Subcutaneous abdominal adipose tissue (tissue), 5 donors: Measurements from ENCODE around the gene SLC25A42.

Source experiments
- H3K27ac ChIP-seq: one replicate; pipeline ENCODE4 v1.7.0; 2013; ENCODE audit warnings: low read depth, mild to moderate bottlenecking, inconsistent platforms, low read length, moderate library complexity
- H3K27me3 ChIP-seq, 5 donors: one replicate each; pipeline ENCODE4 v1.7.0; 2013; ENCODE audit warnings: low read length in 5 of 5, inconsistent platforms in 1 of 5; ENCODE audit not compliant: control insufficient read depth in 5 of 5, insufficient read depth in 4 of 5
- H3K36me3 ChIP-seq, 5 donors: one replicate each; pipeline ENCODE4 v1.7.0; 2013; ENCODE audit warnings: low read length in 5 of 5; ENCODE audit not compliant: control insufficient read depth in 5 of 5, insufficient read depth in 5 of 5
- H3K4me1 ChIP-seq, 5 donors: one replicate each; pipeline ENCODE4 v1.7.0; 2013; ENCODE audit warnings: low read length in 5 of 5, mild to moderate bottlenecking in 3 of 5, moderate library complexity in 1 of 5; ENCODE audit not compliant: control insufficient read depth in 5 of 5, insufficient read depth in 5 of 5
- H3K4me3 ChIP-seq, 5 donors: one replicate each; pipeline ENCODE4 v1.7.0; 2013; ENCODE audit warnings: low read length in 5 of 5, low read depth in 1 of 5
- H3K9ac ChIP-seq, 5 donors: one replicate each; pipeline ENCODE4 v1.7.0; 2013; ENCODE audit warnings: low read length in 5 of 5, mild to moderate bottlenecking in 4 of 5, moderate library complexity in 3 of 5
- H3K9me3 ChIP-seq, 5 donors: one replicate each; pipeline ENCODE4 v1.7.0; 2013; ENCODE audit warnings: low read length in 5 of 5; ENCODE audit not compliant: control insufficient read depth in 5 of 5
- donor health status: healthy.
- donor health status: healthy.
- donor health status: healthy.
- donor health status: healthy.
- donor health status: healthy.

The SLC25A42 gene

GRCh38 chr19:19111136-19111835 is 47.5 kb downstream of the SLC25A42 start:
- H3K9ac ChIP-seq, result no peak overlapping the region
- no peaks in the 10 kb centered on the region for H3K27me3 ChIP-seq
- H3K9me3 ChIP-seq, result no peaks in the 10 kb centered on the region
- no peak overlapping the region for H3K27ac ChIP-seq
- peaks cover 0 to 9% (median 6%) of the 10 kb centered on the region in 5 donors for H3K36me3 ChIP-seq
- peaks cover 0 to 22% (median 19%) of the 10 kb centered on the region in 5 donors for H3K4me1 ChIP-seq
- H3K4me3 ChIP-seq, result no peak overlapping the region

DNA sequence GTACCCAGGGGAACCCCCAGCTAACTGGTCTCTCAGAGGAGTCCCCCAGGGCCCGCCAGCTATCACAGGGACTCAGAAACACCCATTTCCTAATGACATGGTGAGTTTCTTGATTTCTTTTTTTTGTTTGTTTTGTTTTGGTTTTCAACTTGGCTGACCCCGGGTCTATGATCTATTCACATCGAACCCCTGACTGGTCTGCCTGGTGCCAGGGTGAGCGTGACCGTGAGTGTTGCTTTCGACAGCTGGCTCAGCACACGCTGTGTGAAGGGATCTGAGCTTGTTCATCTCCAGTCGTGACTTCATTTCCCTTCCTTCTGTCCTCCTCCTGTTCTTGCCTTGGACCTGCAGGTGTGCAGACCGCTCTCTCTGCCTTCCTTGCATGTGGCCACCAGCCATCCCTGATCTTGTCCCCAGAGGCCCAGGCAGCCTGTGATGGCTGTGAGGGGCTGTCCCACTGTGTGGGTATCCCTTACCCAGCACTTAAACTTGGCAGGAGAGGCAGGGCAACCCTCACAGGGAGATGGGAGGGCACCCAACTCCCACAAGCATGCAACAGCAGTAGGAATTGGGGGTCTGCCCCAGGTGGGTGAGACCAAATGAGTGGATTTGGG is 48.3 kb downstream of the SLC25A42 start:
- H3K9ac ChIP-seq, result no peak overlapping the region
- H3K27ac ChIP-seq, result no peak overlapping the region

DNA sequence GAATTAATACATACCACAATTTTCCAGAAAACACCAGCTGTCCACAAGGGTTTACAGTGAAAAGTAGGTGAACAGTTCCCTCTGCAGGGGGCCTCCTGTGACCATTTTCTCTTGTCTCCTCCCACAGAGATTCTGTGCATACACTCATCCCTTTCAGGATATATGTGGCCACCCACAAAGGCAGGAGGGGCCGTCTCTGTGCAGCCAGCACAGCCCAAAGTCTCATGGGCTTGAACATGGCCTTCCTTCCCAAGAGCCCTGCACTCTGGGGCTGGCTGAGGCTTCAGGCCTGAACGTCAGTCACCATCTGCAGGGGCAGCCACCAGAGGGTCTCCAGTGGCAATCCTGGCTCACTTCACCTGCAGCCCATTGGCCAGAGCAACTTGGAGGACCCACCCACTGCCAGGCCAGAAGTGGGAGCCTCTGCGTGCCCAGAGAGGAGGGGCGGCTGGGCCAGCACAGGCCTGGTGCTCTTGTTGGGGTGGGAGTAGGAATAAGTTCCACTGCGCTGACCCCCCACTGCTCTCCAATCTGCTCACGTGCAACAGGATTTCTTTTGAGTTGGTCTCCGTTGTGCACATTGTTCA is 49.3 kb downstream of the SLC25A42 start:
- no peak overlapping the region for H3K27ac ChIP-seq
- H3K9ac ChIP-seq, result peak overlapping the region in 1 of 5 donors; percentile 11
- H3K36me3 ChIP-seq, result peaks cover 0 to 4% (median 1%) of the 10 kb centered on the region in 5 donors
- no peak overlapping the region for H3K4me3 ChIP-seq
- H3K9me3 ChIP-seq, result no peaks in the 10 kb centered on the region
- H3K27me3 ChIP-seq, result no peaks in the 10 kb centered on the region
- peaks cover 0 to 20% (median 19%) of the 10 kb centered on the region in 5 donors for H3K4me1 ChIP-seq

More for the DNA sequence above, 48.3 kb downstream of the SLC25A42 start:
- peaks cover 0 to 9% (median 6%) of the 10 kb centered on the region in 5 donors for H3K36me3 ChIP-seq
- H3K27me3 ChIP-seq, result no peaks in the 10 kb centered on the region
- H3K4me3 ChIP-seq, result no peak overlapping the region
- peaks cover 0 to 20% (median 19%) of the 10 kb centered on the region in 5 donors for H3K4me1 ChIP-seq
- no peaks in the 10 kb centered on the region for H3K9me3 ChIP-seq

DNA sequence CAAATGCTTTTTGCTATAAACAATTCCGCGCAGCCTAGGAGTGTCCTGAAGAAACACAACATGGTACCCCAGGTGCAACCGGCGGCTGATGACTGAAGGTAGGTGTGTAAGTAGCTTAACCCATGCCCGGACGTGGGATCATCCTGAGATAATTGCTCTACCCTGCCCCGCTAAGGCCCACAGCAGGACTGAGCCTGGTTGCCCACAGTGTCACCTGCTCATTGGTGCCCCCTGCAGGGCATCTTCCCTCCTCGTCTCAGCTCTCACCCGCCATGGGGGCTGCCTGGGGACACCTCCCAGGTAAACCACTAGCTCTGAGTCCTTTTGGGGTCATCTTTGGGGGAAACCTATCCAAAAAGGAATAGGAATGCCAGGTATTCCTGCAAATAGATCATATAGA is 52.2 kb downstream of the SLC25A42 start:
- Histone ChIP-seq H3K27me3 (no peaks in the 10 kb centered on the region), H3K9ac (no peak overlapping the region), H3K4me1 (peaks cover 0 to 10% (median 8%) of the 10 kb centered on the region in 5 donors), H3K36me3 (peaks cover 0 to 16% (median 13%) of the 10 kb centered on the region in 5 donors), H3K9me3 (no peaks in the 10 kb centered on the region), H3K4me3 (no peak overlapping the region), H3K27ac (no peak overlapping the region)

DNA sequence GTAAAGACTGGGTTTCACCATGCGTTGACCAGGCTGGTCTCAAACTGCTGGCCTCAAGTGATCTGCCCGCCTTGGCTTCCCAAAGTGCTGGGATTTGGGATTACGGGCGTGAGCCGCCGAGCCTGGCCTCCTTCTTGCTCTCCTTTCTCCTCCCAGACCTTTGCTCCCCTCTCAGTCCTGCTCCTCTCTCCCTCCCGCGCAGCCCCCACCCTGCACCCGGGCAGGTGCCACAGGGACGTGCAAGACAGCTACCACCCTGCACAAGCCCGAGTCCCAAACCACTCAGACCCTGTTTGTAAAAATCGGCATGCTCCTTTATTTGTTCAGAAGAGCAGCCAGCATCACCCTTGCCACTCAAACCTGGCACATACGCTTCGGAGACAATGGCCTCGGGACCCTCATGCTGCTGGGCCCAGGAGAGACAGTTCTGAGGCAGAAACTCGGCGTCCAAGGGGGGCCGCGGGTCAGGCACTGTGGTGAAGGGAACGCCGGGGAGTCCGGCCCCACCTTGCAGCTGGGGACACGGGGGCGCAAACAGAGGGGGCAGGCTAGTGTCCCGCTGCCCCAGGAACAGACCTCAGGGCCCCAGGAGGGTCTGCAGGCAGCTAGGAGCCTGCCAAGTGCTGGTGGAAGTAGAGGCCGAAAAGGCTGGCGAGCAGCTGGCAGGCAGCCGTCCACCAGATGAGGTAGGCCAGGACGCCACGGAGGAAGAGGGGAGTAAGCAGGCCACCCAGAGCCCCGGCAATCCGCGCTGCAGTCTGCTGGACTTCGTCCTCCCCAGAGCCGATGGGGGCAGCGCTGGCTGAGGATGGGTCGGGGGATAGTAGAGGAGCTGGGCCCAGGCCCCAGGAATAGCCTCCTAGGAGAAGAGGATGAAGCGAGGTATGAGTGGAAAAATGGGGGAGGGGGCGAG is 55.8 kb downstream of the SLC25A42 start:
- no peak overlapping the region for H3K27ac ChIP-seq
- H3K9me3 ChIP-seq, result peaks cover 0 to 11% (median 5%) of the 10 kb centered on the region in 5 donors
- no peak overlapping the region for H3K9ac ChIP-seq
- no peaks in the 10 kb centered on the region for H3K4me1 ChIP-seq
- no peak overlapping the region for H3K4me3 ChIP-seq
- peaks cover 10 to 37% (median 15%) of the 10 kb centered on the region in 5 donors for H3K36me3 ChIP-seq
- H3K27me3 ChIP-seq, result no peaks in the 10 kb centered on the region

GRCh38 chr19:19120308-19121231 is 56.8 kb downstream of the SLC25A42 start:
- peaks cover 10 to 37% (median 15%) of the 10 kb centered on the region in 5 donors for H3K36me3 ChIP-seq
- no peak overlapping the region for H3K27ac ChIP-seq
- no peaks in the 10 kb centered on the region for H3K27me3 ChIP-seq
- H3K9me3 ChIP-seq, result peaks cover 0 to 11% (median 5%) of the 10 kb centered on the region in 5 donors
- no peaks in the 10 kb centered on the region for H3K4me1 ChIP-seq
- H3K9ac ChIP-seq, result no peak overlapping the region
- H3K4me3 ChIP-seq, result no peak overlapping the region

DNA sequence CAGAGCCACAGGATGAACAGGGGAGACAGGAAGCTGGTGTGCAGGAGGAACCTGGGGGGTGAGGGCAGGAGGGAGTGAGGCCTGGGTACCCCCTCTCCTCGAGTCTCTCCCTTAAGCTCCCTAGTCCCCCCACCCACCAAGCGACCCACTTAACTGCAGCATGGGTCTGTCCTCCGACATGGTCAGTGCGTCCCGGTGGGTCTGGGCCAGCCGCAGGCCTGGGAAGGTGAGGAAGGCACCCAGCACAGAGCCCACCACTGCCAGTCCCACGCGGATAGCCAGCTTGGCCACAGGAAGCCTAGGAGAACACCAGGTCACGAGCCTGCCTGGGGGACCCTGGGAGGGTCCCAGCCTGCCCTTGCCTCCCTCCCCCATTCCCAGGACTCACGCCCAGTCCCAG is 57.6 kb downstream of the SLC25A42 start:
- Histone ChIP-seq H3K9ac (no peak overlapping the region), H3K36me3 (peaks cover 10 to 37% (median 15%) of the 10 kb centered on the region in 5 donors), H3K9me3 (peaks cover 0 to 11% (median 5%) of the 10 kb centered on the region in 5 donors), H3K27ac (no peak overlapping the region), H3K4me1 (no peaks in the 10 kb centered on the region), H3K27me3 (no peaks in the 10 kb centered on the region), H3K4me3 (no peak overlapping the region)

DNA sequence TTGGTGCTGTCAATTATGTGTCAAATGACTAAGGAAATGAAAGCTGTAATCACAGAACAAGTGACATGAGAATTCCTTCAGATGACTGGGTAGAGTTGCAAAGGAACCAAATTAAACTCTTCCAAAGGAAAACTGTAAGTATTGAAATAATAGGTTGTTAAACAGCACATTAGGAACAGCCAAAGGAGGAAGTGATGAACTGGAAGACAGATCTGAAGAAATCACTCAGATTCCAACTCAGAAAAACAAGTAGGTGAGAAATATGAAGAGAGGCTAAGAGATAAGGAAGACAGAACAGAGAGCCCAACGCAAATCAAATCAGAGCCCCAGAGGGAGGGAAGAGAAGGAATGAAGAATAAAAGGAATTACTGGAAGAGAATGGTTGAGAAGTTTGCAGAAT is 59.1 kb downstream of the SLC25A42 start:
- H3K27ac ChIP-seq, result no peak overlapping the region
- H3K4me1 ChIP-seq, result no peaks in the 10 kb centered on the region
- H3K9me3 ChIP-seq, result peaks cover 0 to 11% (median 5%) of the 10 kb centered on the region in 5 donors
- H3K36me3 ChIP-seq, result peaks cover 10 to 39% (median 15%) of the 10 kb centered on the region in 5 donors
- H3K27me3 ChIP-seq, result no peaks in the 10 kb centered on the region
- H3K9ac ChIP-seq, result no peak overlapping the region
- H3K4me3 ChIP-seq, result no peak overlapping the region

DNA sequence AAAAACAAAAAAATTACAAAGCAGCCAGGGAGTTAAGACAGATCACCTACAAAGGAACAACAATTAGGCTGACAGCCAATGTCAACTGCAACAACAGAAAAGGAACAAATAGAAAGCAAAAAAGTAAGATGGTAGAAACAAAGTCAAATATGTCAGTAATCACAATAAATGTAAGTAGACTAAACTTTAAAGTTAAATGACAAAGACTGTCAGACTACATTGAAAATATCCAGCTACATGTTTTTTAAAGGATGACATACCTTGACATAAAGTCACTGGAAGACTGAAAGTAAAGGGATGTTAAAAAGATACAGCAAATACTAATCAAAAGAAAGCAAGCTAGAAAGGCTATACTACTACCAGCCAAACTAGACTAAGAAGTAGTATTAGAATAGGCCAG is 59.6 kb downstream of the SLC25A42 start:
- Histone ChIP-seq H3K9me3 (peaks cover 0 to 11% (median 5%) of the 10 kb centered on the region in 5 donors), H3K27me3 (no peaks in the 10 kb centered on the region), H3K27ac (no peak overlapping the region), H3K4me3 (no peak overlapping the region), H3K4me1 (no peaks in the 10 kb centered on the region), H3K36me3 (peaks cover 10 to 39% (median 15%) of the 10 kb centered on the region in 5 donors), H3K9ac (no peak overlapping the region)
